Epithelial cell of prostate (primary cell): Measurements from ENCODE around the gene SLC15A4.

ENCODE experiments used
- DNase-seq: peaks from one replicate; pipeline ENCODE4 v3.0.0-alpha.2; 2011; ENCODE audit warnings: low read depth, low spot score
- H3K27ac ChIP-seq: fragments of 450-650 bp; 2 replicates; pipeline ENCODE4 v1.5.1; 2017; ENCODE audit warnings: mild to moderate bottlenecking

The SLC15A4 gene

GRCh38 chr12:128766738-128767501, 56.8 kb downstream of the SLC15A4 start:
- H3K27ac ChIP-seq, result no peak overlapping the region

DNA sequence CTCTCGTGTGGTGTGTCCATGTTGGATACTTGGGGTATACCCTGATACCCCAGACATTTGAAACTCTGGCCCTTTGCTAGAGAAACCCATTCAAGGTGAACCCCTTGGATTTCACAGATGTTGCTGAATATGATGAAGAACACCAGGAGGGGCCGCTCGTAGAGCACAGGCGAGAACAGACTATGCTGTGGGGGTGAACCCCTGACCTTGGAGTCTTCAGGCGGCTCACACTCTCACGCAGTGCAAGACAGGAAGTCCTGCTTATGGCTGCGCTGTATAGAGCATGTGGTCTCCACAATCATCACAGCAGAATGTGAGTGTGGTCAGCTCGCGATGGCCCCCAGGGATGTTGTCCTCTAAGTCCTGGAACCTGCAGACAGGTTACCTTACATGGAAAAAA, 60.4 kb downstream of the SLC15A4 start:
- no peak for DNase-seq
- H3K27ac ChIP-seq, result no peak overlapping the region

More at GRCh38 chr12:128766738-128767501, 56.8 kb downstream of the SLC15A4 start:
- DNase-seq, result no peak

DNA sequence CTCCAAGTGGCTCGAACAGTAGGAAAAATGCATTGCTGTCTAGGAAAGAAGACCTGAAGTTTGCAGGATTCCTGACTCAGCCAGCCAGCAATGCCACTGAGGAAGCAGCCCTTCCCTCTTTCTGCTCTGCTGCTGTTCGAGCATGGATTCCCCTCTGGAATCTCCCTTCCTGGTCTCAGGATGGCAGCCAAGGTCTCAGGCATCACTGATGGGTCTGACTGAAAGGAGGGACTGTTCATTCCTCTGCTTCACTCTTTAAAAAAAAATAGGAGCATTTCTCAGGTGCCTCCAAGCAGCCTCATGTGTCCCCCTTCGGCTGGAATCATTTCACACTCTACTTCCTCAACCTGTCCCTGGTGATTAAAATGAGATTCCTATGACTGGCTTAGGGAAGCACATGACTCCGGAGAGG, 62.4 kb downstream of the SLC15A4 start:
- DNase-seq, result no peak
- H3K27ac ChIP-seq, result no peak overlapping the region

DNA sequence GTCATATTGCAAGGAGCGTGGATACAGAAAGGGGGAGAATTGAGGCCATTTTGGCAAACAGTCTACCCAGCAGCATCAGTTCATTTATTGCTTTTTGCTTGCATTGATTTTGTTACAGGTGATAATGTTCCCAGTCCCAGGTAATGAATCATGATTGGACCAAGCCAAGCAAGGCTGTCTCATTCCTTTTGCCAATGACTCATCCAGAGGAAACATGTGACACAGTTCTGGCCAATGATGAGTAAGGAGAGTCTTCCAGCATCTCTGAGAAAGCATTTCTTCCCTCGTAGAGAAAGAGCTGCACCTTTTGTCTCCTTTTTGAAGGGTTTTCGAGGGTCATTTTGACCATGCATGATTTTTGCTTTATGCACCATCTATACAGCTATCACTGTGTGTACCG, 68.2 kb downstream of the SLC15A4 start:
- no peak overlapping the region for H3K27ac ChIP-seq
- no peak for DNase-seq

- peak overlapping the region; percentile 6 for H3K27ac ChIP-seq
- no peak for DNase-seq
Measured at GRCh38 chr12:128754275-128754674, 69.5 kb downstream of the SLC15A4 start.

DNA sequence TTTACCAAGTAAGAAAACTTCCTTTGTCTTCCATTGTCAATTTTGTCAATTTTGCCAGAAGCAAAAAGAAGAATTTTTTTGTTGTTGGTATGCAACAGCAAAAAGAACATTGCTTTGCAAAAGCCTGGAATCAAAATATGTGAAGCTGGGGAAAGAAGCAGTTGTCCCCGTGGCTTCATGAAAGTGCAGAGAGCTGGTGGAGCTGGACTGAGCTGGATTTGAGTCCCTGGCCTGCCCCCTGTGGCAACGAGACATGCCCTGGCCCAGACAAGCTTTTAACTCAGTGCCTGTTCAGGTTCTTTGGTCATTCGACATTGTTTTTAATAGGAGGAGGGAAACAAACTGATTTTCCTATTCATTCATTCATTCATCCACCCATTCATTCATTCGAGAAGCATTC, 70.3 kb downstream of the SLC15A4 start:
- H3K27ac ChIP-seq, result peak overlapping the region; percentile 6
- DNase-seq, result no peak

GRCh38 chr12:128752386-128752785, 71.4 kb downstream of the SLC15A4 start:
- no peak for DNase-seq
- H3K27ac ChIP-seq, result no peak overlapping the region

DNA sequence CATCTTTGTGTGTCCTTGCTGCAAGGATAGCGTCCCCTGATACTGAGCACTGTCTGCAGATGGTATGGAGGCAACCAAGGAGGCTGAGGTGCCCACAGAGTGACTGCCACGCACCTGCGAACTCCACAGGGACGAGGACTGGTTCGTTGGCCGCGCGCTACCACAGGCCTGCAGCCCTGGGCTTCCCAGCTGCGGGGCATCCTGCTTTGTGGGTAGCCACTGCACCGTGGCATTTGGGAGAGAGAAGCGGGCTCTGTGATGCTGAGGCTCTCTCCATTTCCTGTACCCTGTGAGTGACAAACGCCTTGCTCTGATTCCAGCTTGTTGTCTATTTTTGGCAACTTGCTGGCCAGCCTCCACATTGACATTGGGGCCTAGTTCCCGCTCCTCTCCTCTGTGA, 76.3 kb downstream of the SLC15A4 start:
- DNase-seq, result no peak
- no peak overlapping the region for H3K27ac ChIP-seq

- H3K27ac ChIP-seq, result no peak overlapping the region
- no peak for DNase-seq
Measured at GRCh38 chr12:128745772-128746689, 77.7 kb downstream of the SLC15A4 start.

DNA sequence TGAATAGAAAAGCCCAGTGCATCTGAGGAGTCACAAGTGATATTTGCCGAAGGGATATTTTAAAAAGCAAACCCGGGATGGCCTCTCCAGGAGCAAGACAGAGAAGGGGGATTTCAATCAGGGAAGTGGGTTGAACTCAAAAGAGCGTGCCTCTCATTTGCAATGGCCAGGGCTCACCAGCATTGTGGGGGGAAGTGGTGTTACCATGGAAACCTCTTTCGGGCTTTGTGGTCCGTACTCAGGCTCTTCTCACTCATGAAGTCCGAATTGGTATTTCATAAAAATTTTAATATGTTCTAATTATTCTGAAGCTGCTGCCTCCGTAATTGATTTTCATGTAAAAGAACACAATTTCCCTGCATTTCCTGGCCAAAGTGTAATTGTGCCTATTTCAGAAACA, 79.8 kb downstream of the SLC15A4 start:
- DNase-seq, result no peak
- H3K27ac ChIP-seq, result no peak overlapping the region
